ENCODE measurements around the gene ARHGEF38.

ARHGEF38 gene

GRCh38 chr4:105633241-105633640 lies 80.8 kb downstream of the ARHGEF38 start:
- Histone ChIP-seq H3K27ac (replicated peaks) (no peak overlapping the region), H3K27me3 (ENCODE audit: insufficient read depth, poor library complexity, severe bottlenecking) (no peaks in the 10 kb centered on the region), H3K4me3 (replicated peaks; ENCODE audit: insufficient read depth, low read length) (no peak overlapping the region)
- TF ChIP-seq SPI1 (IDR thresholded peaks at IDR 0.05; ENCODE audit: borderline replicate concordance, low read depth) (no peak), GABPA (IDR thresholded peaks at IDR 0.05; ENCODE audit: low read depth) (no peak), POLR2AphosphoS5 (IDR thresholded peaks at IDR 0.05; ENCODE audit: low read depth) (no peak)
- TF ChIP-seq, protein P1, sequence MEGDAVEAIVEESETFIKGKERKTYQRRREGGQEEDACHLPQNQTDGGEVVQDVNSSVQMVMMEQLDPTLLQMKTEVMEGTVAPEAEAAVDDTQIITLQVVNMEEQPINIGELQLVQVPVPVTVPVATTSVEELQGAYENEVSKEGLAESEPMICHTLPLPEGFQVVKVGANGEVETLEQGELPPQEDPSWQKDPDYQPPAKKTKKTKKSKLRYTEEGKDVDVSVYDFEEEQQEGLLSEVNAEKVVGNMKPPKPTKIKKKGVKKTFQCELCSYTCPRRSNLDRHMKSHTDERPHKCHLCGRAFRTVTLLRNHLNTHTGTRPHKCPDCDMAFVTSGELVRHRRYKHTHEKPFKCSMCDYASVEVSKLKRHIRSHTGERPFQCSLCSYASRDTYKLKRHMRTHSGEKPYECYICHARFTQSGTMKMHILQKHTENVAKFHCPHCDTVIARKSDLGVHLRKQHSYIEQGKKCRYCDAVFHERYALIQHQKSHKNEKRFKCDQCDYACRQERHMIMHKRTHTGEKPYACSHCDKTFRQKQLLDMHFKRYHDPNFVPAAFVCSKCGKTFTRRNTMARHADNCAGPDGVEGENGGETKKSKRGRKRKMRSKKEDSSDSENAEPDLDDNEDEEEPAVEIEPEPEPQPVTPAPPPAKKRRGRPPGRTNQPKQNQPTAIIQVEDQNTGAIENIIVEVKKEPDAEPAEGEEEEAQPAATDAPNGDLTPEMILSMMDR (IDR thresholded peaks at IDR 0.05; ENCODE audit: insufficient read depth, low read length): no peak
- TF ChIP-seq, protein P2, sequence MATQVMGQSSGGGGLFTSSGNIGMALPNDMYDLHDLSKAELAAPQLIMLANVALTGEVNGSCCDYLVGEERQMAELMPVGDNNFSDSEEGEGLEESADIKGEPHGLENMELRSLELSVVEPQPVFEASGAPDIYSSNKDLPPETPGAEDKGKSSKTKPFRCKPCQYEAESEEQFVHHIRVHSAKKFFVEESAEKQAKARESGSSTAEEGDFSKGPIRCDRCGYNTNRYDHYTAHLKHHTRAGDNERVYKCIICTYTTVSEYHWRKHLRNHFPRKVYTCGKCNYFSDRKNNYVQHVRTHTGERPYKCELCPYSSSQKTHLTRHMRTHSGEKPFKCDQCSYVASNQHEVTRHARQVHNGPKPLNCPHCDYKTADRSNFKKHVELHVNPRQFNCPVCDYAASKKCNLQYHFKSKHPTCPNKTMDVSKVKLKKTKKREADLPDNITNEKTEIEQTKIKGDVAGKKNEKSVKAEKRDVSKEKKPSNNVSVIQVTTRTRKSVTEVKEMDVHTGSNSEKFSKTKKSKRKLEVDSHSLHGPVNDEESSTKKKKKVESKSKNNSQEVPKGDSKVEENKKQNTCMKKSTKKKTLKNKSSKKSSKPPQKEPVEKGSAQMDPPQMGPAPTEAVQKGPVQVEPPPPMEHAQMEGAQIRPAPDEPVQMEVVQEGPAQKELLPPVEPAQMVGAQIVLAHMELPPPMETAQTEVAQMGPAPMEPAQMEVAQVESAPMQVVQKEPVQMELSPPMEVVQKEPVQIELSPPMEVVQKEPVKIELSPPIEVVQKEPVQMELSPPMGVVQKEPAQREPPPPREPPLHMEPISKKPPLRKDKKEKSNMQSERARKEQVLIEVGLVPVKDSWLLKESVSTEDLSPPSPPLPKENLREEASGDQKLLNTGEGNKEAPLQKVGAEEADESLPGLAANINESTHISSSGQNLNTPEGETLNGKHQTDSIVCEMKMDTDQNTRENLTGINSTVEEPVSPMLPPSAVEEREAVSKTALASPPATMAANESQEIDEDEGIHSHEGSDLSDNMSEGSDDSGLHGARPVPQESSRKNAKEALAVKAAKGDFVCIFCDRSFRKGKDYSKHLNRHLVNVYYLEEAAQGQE (IDR thresholded peaks at IDR 0.05; ENCODE audit: insufficient replicate concordance, low read depth): no peak
- DNase-seq (ENCODE audit: low read depth in 1 of 2, low spot score in 1 of 2): no peak

DNA sequence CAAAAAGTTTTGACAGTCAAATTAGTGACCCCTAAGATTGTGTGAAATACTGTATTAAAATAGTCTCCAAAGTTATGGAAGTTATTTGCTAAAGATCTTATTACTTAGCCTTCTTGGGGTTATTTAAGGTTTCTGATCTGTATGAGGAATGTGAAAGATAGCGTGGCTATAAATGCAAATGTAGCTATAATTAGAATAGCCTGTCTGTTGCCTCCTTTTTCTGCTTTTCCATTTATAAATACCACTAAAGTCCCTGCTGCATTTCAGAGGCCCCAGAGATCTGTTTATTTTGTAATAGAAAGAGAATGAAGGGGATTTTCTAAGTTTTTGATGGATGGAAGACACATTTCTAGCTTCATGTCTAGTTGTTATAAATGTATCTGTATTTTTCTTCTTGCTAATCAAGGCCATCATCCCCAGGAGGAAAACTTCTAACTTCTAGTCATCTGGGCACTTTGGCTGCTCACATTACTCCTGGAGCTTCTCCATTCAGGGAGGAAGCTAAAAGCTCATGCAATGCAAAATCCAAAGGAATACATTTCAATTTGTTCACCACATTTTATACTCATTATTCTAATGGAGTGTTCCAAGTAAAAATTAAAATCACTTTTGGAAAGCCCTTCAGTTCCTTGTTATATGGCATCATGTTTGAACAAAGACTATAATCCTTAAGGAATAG lies 82.1 kb downstream of the ARHGEF38 start:
- no peaks in the 10 kb centered on the region for H3K27me3 ChIP-seq (ENCODE audit: insufficient read depth, poor library complexity, severe bottlenecking)
- TF ChIP-seq POLR2AphosphoS5 (IDR thresholded peaks at IDR 0.05; ENCODE audit: low read depth) (no peak), GABPA (IDR thresholded peaks at IDR 0.05; ENCODE audit: low read depth) (no peak), SPI1 (IDR thresholded peaks at IDR 0.05; ENCODE audit: borderline replicate concordance, low read depth) (no peak)
- TF ChIP-seq, protein P2 (IDR thresholded peaks at IDR 0.05; ENCODE audit: insufficient replicate concordance, low read depth): no peak
- TF ChIP-seq, protein P1 (IDR thresholded peaks at IDR 0.05; ENCODE audit: insufficient read depth, low read length): no peak
- H3K4me3 ChIP-seq (replicated peaks; ENCODE audit: insufficient read depth, low read length): no peak overlapping the region
- no peak for DNase-seq (ENCODE audit: low read depth in 1 of 2, low spot score in 1 of 2)
- H3K27ac ChIP-seq (replicated peaks): no peak overlapping the region

DNA sequence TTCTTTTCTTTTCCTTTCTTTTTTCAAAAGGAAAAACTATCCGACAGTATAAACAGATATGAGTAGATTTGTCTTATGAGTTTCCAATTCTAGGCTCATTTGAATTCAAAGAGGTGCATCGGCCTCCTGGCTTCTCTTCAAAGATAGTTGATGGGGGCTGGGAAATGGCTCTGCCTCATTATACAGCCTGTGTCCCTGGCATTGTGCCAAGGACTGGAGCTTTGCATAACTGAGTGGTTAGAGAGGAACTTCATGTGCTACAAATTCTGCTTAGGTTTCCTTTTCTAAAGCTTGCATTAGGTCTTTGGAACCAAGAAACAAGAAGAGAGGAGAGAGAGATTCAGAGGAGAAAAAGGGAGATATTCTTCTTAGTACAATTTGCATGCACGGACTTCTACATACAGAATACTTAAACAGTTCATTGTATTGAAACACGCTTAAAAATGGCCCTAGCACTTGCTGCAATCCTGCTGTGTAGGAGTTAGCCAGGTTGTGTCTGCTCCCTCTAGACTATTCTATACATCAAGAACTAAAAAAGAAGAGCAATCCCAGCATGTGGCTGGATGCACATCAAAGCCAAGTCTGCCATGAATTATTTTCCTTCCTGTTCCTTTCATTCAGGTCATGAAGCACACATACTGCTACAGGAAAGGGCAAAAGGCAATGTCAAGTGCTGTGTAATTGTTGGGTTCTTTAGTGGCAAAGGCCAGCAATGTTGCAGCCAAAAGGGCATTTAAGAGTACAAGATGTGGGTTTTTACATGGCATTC lies 85.2 kb downstream of the ARHGEF38 start:
- TF ChIP-seq SPI1 (IDR thresholded peaks at IDR 0.05; ENCODE audit: borderline replicate concordance, low read depth) (peak; percentile 49; the same call in 1 of the 2 replicates), GABPA (IDR thresholded peaks at IDR 0.05; ENCODE audit: low read depth) (no peak)
- TF ChIP-seq, protein P1 (IDR thresholded peaks at IDR 0.05; ENCODE audit: insufficient read depth, low read length): no peak
- no peak overlapping the region for H3K4me3 ChIP-seq (replicated peaks; ENCODE audit: insufficient read depth, low read length)
- DNase-seq (ENCODE audit: low read depth in 1 of 2, low spot score in 1 of 2): peak; percentile 4 to 91
- no peaks in the 10 kb centered on the region for H3K27me3 ChIP-seq (ENCODE audit: insufficient read depth, poor library complexity, severe bottlenecking)
- H3K27ac ChIP-seq (replicated peaks): peak overlapping the region; percentile 22

All from HL-60 (cell line).